Measurements from ENCODE around the gene GIT2.

GIT2 gene

DNA sequence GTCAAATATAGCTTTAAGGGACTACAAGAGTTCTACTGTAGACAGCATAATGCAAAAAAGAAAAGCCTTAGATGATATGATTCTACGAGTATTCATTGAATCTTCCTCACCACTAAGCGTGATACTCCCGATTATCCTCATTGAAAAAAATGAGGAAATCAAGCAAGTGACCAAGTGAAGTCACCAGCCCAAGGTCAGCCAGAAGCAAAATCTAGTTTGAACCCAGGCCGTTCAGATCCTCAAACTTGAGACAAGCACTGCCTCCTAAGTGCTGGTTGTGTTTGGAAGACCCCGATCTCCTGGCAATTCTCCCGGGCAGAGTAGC is 845 bp downstream of the GIT2 start:
- TF ChIP-seq, protein P1, sequence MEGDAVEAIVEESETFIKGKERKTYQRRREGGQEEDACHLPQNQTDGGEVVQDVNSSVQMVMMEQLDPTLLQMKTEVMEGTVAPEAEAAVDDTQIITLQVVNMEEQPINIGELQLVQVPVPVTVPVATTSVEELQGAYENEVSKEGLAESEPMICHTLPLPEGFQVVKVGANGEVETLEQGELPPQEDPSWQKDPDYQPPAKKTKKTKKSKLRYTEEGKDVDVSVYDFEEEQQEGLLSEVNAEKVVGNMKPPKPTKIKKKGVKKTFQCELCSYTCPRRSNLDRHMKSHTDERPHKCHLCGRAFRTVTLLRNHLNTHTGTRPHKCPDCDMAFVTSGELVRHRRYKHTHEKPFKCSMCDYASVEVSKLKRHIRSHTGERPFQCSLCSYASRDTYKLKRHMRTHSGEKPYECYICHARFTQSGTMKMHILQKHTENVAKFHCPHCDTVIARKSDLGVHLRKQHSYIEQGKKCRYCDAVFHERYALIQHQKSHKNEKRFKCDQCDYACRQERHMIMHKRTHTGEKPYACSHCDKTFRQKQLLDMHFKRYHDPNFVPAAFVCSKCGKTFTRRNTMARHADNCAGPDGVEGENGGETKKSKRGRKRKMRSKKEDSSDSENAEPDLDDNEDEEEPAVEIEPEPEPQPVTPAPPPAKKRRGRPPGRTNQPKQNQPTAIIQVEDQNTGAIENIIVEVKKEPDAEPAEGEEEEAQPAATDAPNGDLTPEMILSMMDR (IDR thresholded peaks at IDR 0.05), result no peak

DNA sequence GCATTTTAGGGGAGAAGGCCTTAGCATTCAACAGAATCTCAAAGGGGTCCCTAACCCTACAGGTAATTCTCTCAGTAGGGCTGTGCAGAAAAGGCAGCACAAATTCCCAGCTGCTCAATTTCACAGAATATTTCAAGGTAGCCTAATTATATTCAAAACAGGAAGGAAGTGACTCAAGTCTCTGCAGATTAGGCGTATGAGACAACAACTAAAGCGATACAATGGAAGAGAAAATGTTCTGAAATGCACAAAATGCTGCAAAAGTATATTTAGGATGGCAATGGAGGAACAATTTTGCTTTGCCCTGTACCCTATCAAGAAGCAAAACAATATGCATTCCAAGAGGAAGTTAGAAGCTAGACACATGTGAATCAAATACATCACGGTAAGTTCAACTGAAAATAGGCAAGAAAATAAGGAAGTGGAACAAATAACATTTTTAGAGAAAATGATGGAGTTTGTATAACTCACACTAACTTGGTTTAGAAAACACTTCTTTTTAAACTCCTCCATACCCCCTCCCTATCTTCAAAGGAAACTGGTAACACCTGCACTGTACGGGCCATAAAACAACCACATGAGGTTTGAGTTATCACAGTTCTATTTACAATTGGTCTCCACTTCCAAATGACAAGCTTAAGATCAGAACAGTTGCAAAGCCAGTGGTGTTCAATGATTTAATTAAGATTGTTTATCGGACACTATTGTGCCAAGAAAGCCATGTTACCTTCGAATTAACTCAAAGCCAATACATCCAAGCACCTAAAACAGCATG is 1.6 kb downstream of the GIT2 start:
- TF ChIP-seq, protein P1 (IDR thresholded peaks at IDR 0.05), result no peak

GRCh38 chr12:109993091-109993490 is 3.1 kb downstream of the GIT2 start:
- TF ChIP-seq, protein P1 (IDR thresholded peaks at IDR 0.05), result no peak

GRCh38 chr12:109991586-109991985 is 4.6 kb downstream of the GIT2 start:
- TF ChIP-seq, protein P1 (IDR thresholded peaks at IDR 0.05), result no peak

DNA sequence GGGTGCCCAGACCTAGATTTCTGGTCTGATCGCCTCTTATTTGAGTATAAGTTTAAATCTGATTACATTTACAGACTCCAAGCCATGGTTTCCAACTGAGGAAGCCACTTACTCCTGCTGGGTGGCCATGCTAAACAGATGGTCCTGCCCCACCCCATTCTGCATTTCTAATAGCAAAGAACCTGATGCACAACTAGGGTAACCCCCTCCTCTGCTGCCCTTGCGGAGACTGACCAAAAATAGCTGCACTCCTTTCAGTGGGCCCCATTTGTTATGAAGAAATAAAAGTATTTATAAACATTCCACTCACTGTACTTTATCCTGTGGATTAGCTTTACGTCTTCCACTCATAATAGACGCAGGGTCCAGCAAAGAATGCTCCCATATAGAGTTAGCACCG is 6.8 kb downstream of the GIT2 start:
- TF ChIP-seq, protein P1 (IDR thresholded peaks at IDR 0.05), result no peak

GRCh38 chr12:109988903-109989302 is 7.3 kb downstream of the GIT2 start:
- TF ChIP-seq, protein P1 (IDR thresholded peaks at IDR 0.05), result no peak

GRCh38 chr12:109988274-109988673 is 7.9 kb downstream of the GIT2 start:
- TF ChIP-seq, protein P1 (IDR thresholded peaks at IDR 0.05), result no peak

GRCh38 chr12:109987615-109988014 is 8.6 kb downstream of the GIT2 start:
- TF ChIP-seq, protein P1 (IDR thresholded peaks at IDR 0.05), result no peak

All from LNCAP (cell line).